HG02798 (cell line): Measurements from ENCODE around the gene TREML1.
"Not testable (repeated sequence)": the region's sequence is repeated elsewhere in the genome, so short reads cannot be mapped to it uniquely, and the experiment has no call there.

Source experiments
- ATAC-seq: cut with Tn5 transposase; IDR thresholded peaks from one replicate; pipeline ENCODE4 v1.9.1; 2021; ENCODE audit warnings: mild to moderate bottlenecking; ENCODE audit not compliant: unreplicated experiment, poor library complexity

TREML1 gene

GRCh38 chr6:41153992-41154625, at the start of gene TREML1:
TREML1 (minus strand) TSS chr6:41154347; CDS start chr6:41154288, 59 bp downstream.
- ATAC-seq = no peak

GRCh38 chr6:41201764-41202173, 47.6 kb upstream of the TREML1 start:
- no peak for ATAC-seq

- ATAC-seq = no peak
Measured at GRCh38 chr6:41200901-41201763, 47.0 kb upstream of the TREML1 start, which contains the start of gene TREML2. TREML2 (minus strand) TSS chr6:41201149; CDS start chr6:41201008, 141 bp downstream.

GRCh38 chr6:41200296-41200900, 46.3 kb upstream of the TREML1 start:
- ATAC-seq = no peak

GRCh38 chr6:41199552-41200246, 45.6 kb upstream of the TREML1 start:
- peak; percentile 50 for ATAC-seq

GRCh38 chr6:41197234-41197633, 43.1 kb upstream of the TREML1 start:
- no peak for ATAC-seq

- no peak for ATAC-seq
Measured at GRCh38 chr6:41194386-41194785, 40.2 kb upstream of the TREML1 start.

- ATAC-seq = no peak
Measured at GRCh38 chr6:41193884-41194283, 39.7 kb upstream of the TREML1 start.

GRCh38 chr6:41193171-41193734, 39.1 kb upstream of the TREML1 start:
- ATAC-seq = no peak

- ATAC-seq = no peak
Measured at GRCh38 chr6:41191569-41191968, 37.4 kb upstream of the TREML1 start.

GRCh38 chr6:41190791-41191190, 36.6 kb upstream of the TREML1 start:
- no peak for ATAC-seq

GRCh38 chr6:41189967-41190366, 35.8 kb upstream of the TREML1 start:
- no peak for ATAC-seq

GRCh38 chr6:41189046-41189445, 34.9 kb upstream of the TREML1 start:
- ATAC-seq = not testable (repeated sequence)

- no peak for ATAC-seq
Measured at GRCh38 chr6:41187924-41188886, 34.1 kb upstream of the TREML1 start.

GRCh38 chr6:41186031-41186562, 31.9 kb upstream of the TREML1 start:
- no peak for ATAC-seq

- no peak for ATAC-seq
Measured at GRCh38 chr6:41184761-41185160, 30.6 kb upstream of the TREML1 start.

GRCh38 chr6:41182069-41183034, 28.2 kb upstream of the TREML1 start:
- ATAC-seq = no peak

GRCh38 chr6:41181566-41181965, 27.4 kb upstream of the TREML1 start:
- no peak for ATAC-seq
